HepG2 (cell line): ENCODE measurements around the gene ZDHHC11. TPM values are rescaled to one million over a fixed set of nuclear protein-coding genes. Genes with fewer than 3 reads are reported as not detected.
A peak's percentile ranks its signal among the peaks of the same experiment; 100 is the strongest.
"Not testable (repeated sequence)": the region's sequence is repeated elsewhere in the genome, so short reads cannot be mapped to it uniquely, and the experiment has no call there.

ENCODE experiments used
- ATAC-seq: fragments of 200-7000 bp; cut with Tn5 transposase; 3 replicates; pipeline ENCODE4 v1.9.1; 2020; ENCODE audit warnings: mild to moderate bottlenecking, moderate library complexity
- BruUV-seq: library from RNA; stranded (reverse); fragments of 400-500 nt; replicated peaks from 2 replicates; lab custom pipeline; 2021; lab: Mats Ljungman, UMichigan
- CTCF ChIA-PET: fragments of 300-600 bp; formaldehyde crosslinking; extraction: SDS; loops from one replicate; lab custom pipeline; 2021; ENCODE audit warnings: low total read pairs, inconsistent platforms, low intra/inter-chr PET ratio; lab: Yijun Ruan, JAX
- POLR2A ChIA-PET: fragments of 350-600 bp; sonication (Branson Sonifier 250); formaldehyde crosslinking; loops from one replicate; lab custom pipeline; 2020; ENCODE audit warnings: antibody characterized with exemption, inconsistent platforms; lab: Yijun Ruan, JAX
- DNase-seq: peaks from one replicate; pipeline ENCODE4 v3.0.0-alpha.2; 2015; ENCODE audit warnings: low spot score
- FAIRE-seq: peaks from 3 replicates; lab custom pipeline; 2011; peaks lifted over from hg19 to GRCh38; lab: Jason Lieb, UNC
- H2AFZ ChIP-seq: one replicate; pipeline ENCODE4 v1.6.1; 2011; ENCODE audit warnings: low read length, inconsistent platforms
- H3K27ac ChIP-seq: fragments of 300-600 bp; 3 replicates; pipeline ENCODE4 v1.8.0; 2011; ENCODE audit warnings: mixed run types, mild to moderate bottlenecking, mixed read lengths, low read length, inconsistent platforms; ENCODE audit not compliant: insufficient read depth; ENCODE audit errors: extremely low read length
- H3K27me3 ChIP-seq, 2 experiments: fragments of 200-600 bp in 1 of 2; 2 replicates in 1 of 2; 3 replicates in 1 of 2; pipeline versions ENCODE4 v1.6.0 to v1.8.0; 2011; ENCODE audit warnings: low read length in 2 of 2, mild to moderate bottlenecking in 2 of 2, moderate library complexity in 2 of 2, inconsistent platforms in 1 of 2; ENCODE audit not compliant: insufficient read depth in 2 of 2, control insufficient read depth in 1 of 2
- H3K36me3 ChIP-seq, 2 experiments: fragments of 200-600 bp in 1 of 2; replicated peaks in 1 of 2; 2 replicates in 1 of 2; 3 replicates in 1 of 2; pipeline versions ENCODE4 v1.5.1 to v1.8.0; 2011; ENCODE audit warnings: low read length in 2 of 2, inconsistent platforms in 1 of 2; ENCODE audit not compliant: insufficient read depth in 2 of 2, control insufficient read depth in 1 of 2
- H3K4me1 ChIP-seq: 2 replicates; pipeline ENCODE4 v1.5.1; 2012; ENCODE audit warnings: low read length, inconsistent platforms; ENCODE audit not compliant: insufficient read depth
- H3K4me2 ChIP-seq: 2 replicates; pipeline ENCODE4 v1.6.0; 2011; ENCODE audit warnings: low read depth, low read length, inconsistent platforms
- H3K4me3 ChIP-seq, 3 experiments: fragments of 200-600 bp in 1 of 3; sonication (generic), shearing (Covaris generic) in 1 of 3; replicated peaks in 1 of 3; 2 replicates each; pipeline ENCODE4 v1.5.1; 2011 to 2016; ENCODE audit warnings: low read length in 3 of 3, inconsistent platforms in 2 of 3, low read depth in 2 of 3, mild to moderate bottlenecking in 2 of 3, control low read depth in 1 of 3, mixed read lengths in 1 of 3; ENCODE audit not compliant: insufficient read depth in 1 of 3
- H3K79me2 ChIP-seq: one replicate; pipeline ENCODE4 v1.6.1; 2011; ENCODE audit warnings: low read length, inconsistent platforms; ENCODE audit not compliant: insufficient read depth
- H3K9ac ChIP-seq: 2 replicates; pipeline ENCODE4 v1.6.0; 2011; ENCODE audit warnings: mild to moderate bottlenecking, low read depth, low read length, inconsistent platforms; ENCODE audit not compliant: insufficient read depth
- H3K9me3 ChIP-seq: 2 replicates; pipeline ENCODE4 v1.5.1; 2012; ENCODE audit warnings: mild to moderate bottlenecking, low read length
- H4K20me1 ChIP-seq: 2 replicates; pipeline ENCODE4 v1.6.0; 2011; ENCODE audit warnings: inconsistent platforms, mild to moderate bottlenecking, low read length, moderate library complexity; ENCODE audit not compliant: insufficient read depth
- NONO ChIP-seq, 2 experiments: fragments of 450-650 bp in 1 of 2; sonication (generic) in 1 of 2; formaldehyde crosslinking in 1 of 2; IDR thresholded peaks in 1 of 2; conservative IDR thresholded peaks in 1 of 2; 2 replicates each; pipeline versions ENCODE4 v1.6.1 to v1.8.0; 2017 to 2022; ENCODE audit warnings: mild to moderate bottlenecking in 1 of 2, missing genetic modification reagents in 1 of 2, moderate library complexity in 1 of 2
- ZNF263 ChIP-seq: sonication (generic); formaldehyde crosslinking; IDR thresholded peaks from 2 replicates; pipeline ENCODE4 v1.4.0; 2020; ENCODE audit warnings: missing genetic modification reagents
- WGBS: methylation state at CpG from one replicate; pipeline ENCODE4 v1.1.6; 2017; ENCODE audit warnings: low lambda C conversion rate; 5-methylcytosine and 5-hydroxymethylcytosine counted together
- in situ Hi-C: cut with HindIII; loops from 2 replicates; pipeline ENCODE4 v1.10.0; 2017; ENCODE audit warnings: low pct_unique_long_range_greater_than_20kb; ENCODE audit not compliant: extremely low pct_ligation_motif_present
- intact Hi-C: fragments of 100-400 bp; cut with micrococcal nuclease; formaldehyde crosslinking; loops from one replicate; pipeline ENCODE4 v1.10.0; 2022; ENCODE audit not compliant: unreplicated experiment
- polyA plus RNA-seq, 8 experiments: library from polyadenylated mRNA; depleted of rRNA in 3 of 8; stranded (reverse) in 7 of 8; unstranded in 1 of 8; fragments of >200 nt; fragmentation: Illumina TruSeq in 4 of 8; extraction: Trizol in 4 of 8; gene quantifications; 2 replicates each; pipeline versions ENCODE4 v1.2.1 to v1.2.3, GENCODE V29; 2011 to 2016; ENCODE audit warnings: low read depth in 4 of 8, missing spikeins in 1 of 8, mixed read lengths in 1 of 8; ENCODE audit not compliant: insufficient read depth in 1 of 8
- total RNA-seq, 5 experiments: library from RNA; depleted of rRNA; stranded (reverse); fragments of >200 nt; fragmentation: Illumina TruSeq; extraction: Trizol; gene quantifications; 2 replicates each; pipeline ENCODE4 v1.2.3, GENCODE V29; 2016; ENCODE audit warnings: low read depth in 1 of 5

ZDHHC11 gene
- total and polyA plus RNA-seq, 2 of the 13 experiments (the other 11 are each of a cell fraction or from before 2014, with no cell fraction given): 2.1 to 4.0 TPM

DNA sequence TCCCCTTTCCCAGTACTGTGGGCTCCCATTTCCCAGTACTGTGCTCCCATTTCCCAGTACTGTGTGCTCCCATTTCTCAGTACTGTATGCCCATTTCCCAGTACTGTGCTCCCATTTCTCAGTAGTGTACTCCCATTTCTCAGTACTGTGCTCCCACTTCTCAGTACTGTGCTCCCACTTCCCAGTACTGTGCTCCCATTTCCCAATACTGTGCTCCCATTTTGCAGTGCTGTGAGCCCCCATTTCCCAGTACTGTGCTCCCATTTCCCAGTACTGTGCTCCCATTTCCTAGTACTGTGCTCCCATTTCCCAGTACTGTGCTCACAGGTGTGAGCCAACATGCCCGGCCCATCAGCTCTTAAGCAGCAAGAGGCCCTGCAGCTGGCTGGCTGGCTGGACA, 54.9 kb downstream of the ZDHHC11 start:
- H3K27ac ChIP-seq, BruUV-seq, H2AFZ ChIP-seq, POLR2A ChIA-PET, H3K9ac ChIP-seq, FAIRE-seq, H3K4me2 ChIP-seq, H4K20me1 ChIP-seq, H3K4me3 ChIP-seq, H3K4me1 ChIP-seq, H3K27me3 ChIP-seq, H3K79me2 ChIP-seq, ATAC-seq, H3K36me3 ChIP-seq, DNase-seq, H3K9me3 ChIP-seq, CTCF ChIA-PET: not testable (repeated sequence)
- 0 out of 2 replicates have a peak, but pooled peaks have one; percentile 56 for TF ChIP-seq ZNF263 (CRISPR knock-in tag)
- intact Hi-C loops (loop anchor here (5.0 kb wide), 1 partner anchor 84 kb away; no protein-coding TSS in a partner anchor), in situ Hi-C loops (loop anchor here (5.0 kb wide), 1 partner anchor 79 kb away; no protein-coding TSS in a partner anchor)
- 36% methylated on average over 1 of the region's 1 CpG for WGBS

DNA sequence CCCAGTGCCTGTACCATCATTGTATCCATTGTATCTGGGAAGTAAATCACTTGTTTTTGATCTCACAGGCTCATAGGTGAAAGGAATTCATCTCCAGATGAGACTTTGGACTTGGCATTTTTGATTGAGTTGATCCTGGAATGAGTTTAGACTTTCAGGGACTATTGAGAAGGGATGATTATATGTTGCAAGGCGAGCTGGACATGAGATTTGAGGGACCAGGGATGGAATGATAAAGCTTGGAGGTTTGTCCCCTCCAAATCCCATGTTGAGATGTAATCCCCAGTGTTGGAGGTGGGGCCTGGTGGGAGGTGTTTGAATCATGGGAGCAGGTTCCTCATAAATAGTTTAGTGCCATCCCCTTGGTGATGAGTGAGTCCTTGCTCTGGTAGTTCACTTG, 55.8 kb downstream of the ZDHHC11 start:
- not testable (repeated sequence) for BruUV-seq, H2AFZ ChIP-seq
- FAIRE-seq: peak; percentile 21

DNA sequence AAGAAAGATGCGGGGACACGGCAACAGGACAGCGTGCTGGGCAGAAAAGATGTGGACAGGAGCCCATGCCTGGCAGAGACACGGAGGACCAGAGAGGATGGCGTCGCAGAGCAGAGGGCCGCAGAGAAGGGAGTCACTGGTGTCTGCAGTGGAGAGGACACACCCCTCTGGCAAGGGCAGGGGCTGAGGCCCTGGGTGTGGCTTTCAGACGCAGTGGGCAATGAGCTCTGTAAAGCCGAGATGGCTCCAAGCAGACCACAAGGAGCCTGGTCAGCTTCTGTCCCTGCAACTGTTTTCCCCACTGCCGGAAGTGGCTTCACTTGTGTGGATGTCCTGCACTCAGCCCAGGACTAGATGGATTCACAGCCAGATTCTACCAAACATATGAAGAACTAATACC, 62.1 kb downstream of the ZDHHC11 start:
- H4K20me1 ChIP-seq, FAIRE-seq, H3K4me3 ChIP-seq, H3K27ac ChIP-seq, BruUV-seq, H3K36me3 ChIP-seq, H3K9ac ChIP-seq, H3K79me2 ChIP-seq, H2AFZ ChIP-seq, DNase-seq, H3K4me1 ChIP-seq, POLR2A ChIA-PET, H3K4me2 ChIP-seq, intact Hi-C loops, H3K9me3 ChIP-seq, in situ Hi-C loops, CTCF ChIA-PET, ATAC-seq: not testable (repeated sequence)
- H3K27me3 ChIP-seq: peaks cover 7 to 23% of the 10 kb centered on the region in 2 experiments; a peak in 4 of 5 replicates
- 70% methylated on average over 9 of the region's 10 CpGs for WGBS

More for the DNA sequence above, 55.8 kb downstream of the ZDHHC11 start:
- H3K27me3 ChIP-seq; POLR2A ChIA-PET; H3K36me3 ChIP-seq; H4K20me1 ChIP-seq; H3K27ac ChIP-seq; H3K4me3 ChIP-seq; CTCF ChIA-PET; ATAC-seq; DNase-seq; H3K4me1 ChIP-seq; H3K4me2 ChIP-seq; H3K9me3 ChIP-seq; H3K9ac ChIP-seq; H3K79me2 ChIP-seq; TF ChIP-seq NONO (CRISPR knock-in tag; conservative IDR thresholded peaks at IDR 0.05): not testable (repeated sequence)
- intact Hi-C loops (loop anchor here (5.0 kb wide), 1 partner anchor 83 kb away; no protein-coding TSS in a partner anchor), in situ Hi-C loops (loop anchor here (5.0 kb wide), 1 partner anchor 78 kb away; no protein-coding TSS in a partner anchor)
- peak; percentile 52; the same call in 1 of the 2 replicates for TF ChIP-seq NONO (IDR thresholded peaks at IDR 0.05)
- WGBS: 8% methylated on average over 1 of the region's 1 CpG

DNA sequence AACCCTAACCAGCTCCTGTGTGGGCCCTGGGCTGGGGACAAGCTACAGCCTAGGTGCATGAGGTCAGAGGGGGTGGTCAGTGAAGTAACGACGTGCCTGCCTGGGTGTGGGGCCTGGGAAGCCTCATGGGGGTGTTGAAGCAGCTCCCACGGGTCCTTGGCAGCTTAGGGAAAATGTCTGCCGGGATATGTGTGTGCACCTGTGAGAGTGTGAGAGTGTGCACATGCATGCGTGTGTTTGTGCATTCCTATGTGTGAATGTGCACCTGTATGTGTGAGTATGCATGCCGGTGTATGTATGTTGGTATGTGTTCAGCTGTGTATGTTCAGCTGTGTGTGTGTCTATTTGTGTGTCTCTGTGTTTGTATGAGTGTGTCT, 62.9 kb downstream of the ZDHHC11 start:
- H3K4me1 ChIP-seq, H3K79me2 ChIP-seq, H3K27ac ChIP-seq, H3K36me3 ChIP-seq, POLR2A ChIA-PET, ATAC-seq, DNase-seq, H3K4me2 ChIP-seq, intact Hi-C loops, H3K9ac ChIP-seq, H2AFZ ChIP-seq, BruUV-seq, in situ Hi-C loops, H3K9me3 ChIP-seq, CTCF ChIA-PET, H4K20me1 ChIP-seq, H3K4me3 ChIP-seq: not testable (repeated sequence)
- WGBS: 26% methylated on average over 6 of the region's 6 CpGs
- peak; percentile 88 for FAIRE-seq
- peaks cover 8 to 23% of the 10 kb centered on the region in 2 experiments; a peak in 4 of 5 replicates for H3K27me3 ChIP-seq
